CD4-positive, CD25-positive, alpha-beta regulatory T cell (primary cell): Measurements from ENCODE around the gene STK38. TPM values are rescaled to one million over a fixed set of nuclear protein-coding genes. Genes with fewer than 3 reads are reported as not detected.
"Not testable (repeated sequence)": the region's sequence is repeated elsewhere in the genome, so short reads cannot be mapped to it uniquely, and the experiment has no call there.

ENCODE experiments used
- ATAC-seq, 2 donors: fragments of 150-1000 bp; cut with Tn5 transposase; one replicate each; pipeline ENCODE4 v1.10.0; 2021; ENCODE audit warnings: low read depth in 2 of 2, moderate number of reproducible peaks in 2 of 2, moderate library complexity in 1 of 2
- DNase-seq, 3 donors: peaks; one replicate each; pipeline versions ENCODE4 v3.0.0 to v3.0.0-alpha.2; 2012 to 2022; ENCODE audit warnings: mixed read lengths in 1 of 3
- H3K27ac ChIP-seq: one replicate; pipeline ENCODE4 v1.7.0; 2013; ENCODE audit warnings: mild to moderate bottlenecking, low read length; ENCODE audit not compliant: insufficient read depth, poor library complexity, severe bottlenecking
- H3K27me3 ChIP-seq: one replicate; pipeline ENCODE4 v1.7.0; 2013; ENCODE audit warnings: low read length; ENCODE audit not compliant: control insufficient read depth, insufficient read depth
- H3K36me3 ChIP-seq: one replicate; pipeline ENCODE4 v1.7.0; 2013; ENCODE audit warnings: mild to moderate bottlenecking, low read length, moderate library complexity; ENCODE audit not compliant: control insufficient read depth, insufficient read depth
- H3K4me1 ChIP-seq: 2 replicates; pipeline ENCODE4 v1.7.0; 2013; ENCODE audit warnings: mild to moderate bottlenecking, low read length; ENCODE audit not compliant: insufficient read depth, control insufficient read depth, poor library complexity, severe bottlenecking
- H3K4me3 ChIP-seq: one replicate; pipeline ENCODE4 v1.7.0; 2013; ENCODE audit warnings: low read depth, mild to moderate bottlenecking, low read length, moderate library complexity
- H3K9me3 ChIP-seq, 2 experiments: 1 replicate in 1 of 2; 2 replicates in 1 of 2; pipeline ENCODE4 v1.7.0; 2013; ENCODE audit warnings: low read length in 2 of 2, mild to moderate bottlenecking in 1 of 2, moderate library complexity in 1 of 2; ENCODE audit not compliant: control insufficient read depth in 2 of 2
- H3K27ac Mint-ChIP-seq, 3 donors: one replicate each; pipeline ENCODE4 v1.8.0; 2020 to 2022; ENCODE audit warnings: mild to moderate bottlenecking in 3 of 3, mixed read lengths in 3 of 3, moderate library complexity in 2 of 3
- H3K27me3 Mint-ChIP-seq: one replicate; pipeline ENCODE4 v1.8.0; 2022; ENCODE audit warnings: mild to moderate bottlenecking, mixed read lengths
- H3K36me3 Mint-ChIP-seq: one replicate; pipeline ENCODE4 v1.8.0; 2020; ENCODE audit warnings: mixed read lengths
- H3K4me1 Mint-ChIP-seq, 4 donors: one replicate each; pipeline ENCODE4 v1.8.0; 2020 to 2022; ENCODE audit warnings: mixed read lengths in 4 of 4, mild to moderate bottlenecking in 1 of 4
- H3K4me3 Mint-ChIP-seq, 4 donors: one replicate each; pipeline ENCODE4 v1.8.0; 2020 to 2022; ENCODE audit warnings: mild to moderate bottlenecking in 4 of 4, mixed read lengths in 4 of 4, moderate library complexity in 3 of 4
- H3K9me3 Mint-ChIP-seq, 7 donors: one replicate each; pipeline ENCODE4 v1.8.0; 2020 to 2022; ENCODE audit warnings: mixed read lengths in 7 of 7, mild to moderate bottlenecking in 3 of 7, moderate library complexity in 2 of 7
- polyA plus RNA-seq, 4 donors: library from polyadenylated mRNA; unstranded; fragments of 300-500 nt; fragmentation: Illumina TruSeq; gene quantifications; one replicate each; pipeline ENCODE4 v1.2.3, GENCODE V29; 2021
- total RNA-seq: library from RNA; stranded (reverse); gene quantifications from one replicate; pipeline ENCODE4 v1.2.3, GENCODE V29; 2022

Gene STK38
- total and polyA plus RNA-seq, 5 donors from 2014 or later = 92.8 to 126 (median 106) TPM

DNA sequence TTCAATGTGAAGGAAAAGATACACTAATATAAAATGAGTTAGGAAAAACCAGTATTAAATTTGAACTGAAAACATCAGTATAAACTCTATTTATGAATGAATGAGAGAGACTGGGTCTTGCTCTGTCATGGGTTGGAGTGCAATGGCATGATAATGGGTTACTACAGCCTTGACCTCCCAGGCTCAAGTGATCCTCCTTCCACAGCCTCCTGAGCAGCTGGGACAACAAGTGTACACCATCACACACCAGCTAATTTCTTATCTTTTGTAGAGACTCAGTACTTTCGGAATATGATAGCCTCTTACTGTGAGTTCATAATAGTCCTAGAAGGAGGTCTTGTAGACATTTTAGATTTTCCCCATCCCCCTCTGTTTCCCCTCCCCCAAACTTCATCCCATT lies 83.0 kb downstream of the STK38 start:
- no peaks in the 10 kb centered on the region for H3K36me3 ChIP-seq
- Mint-ChIP-seq H3K36me3 (peaks cover 11% of the 10 kb centered on the region), H3K27ac (peak overlapping the region in 2 of 3 donors; percentile 1 to 7), H3K4me3 (no peak overlapping the region), H3K9me3 (peaks cover 0 to under 1% (median 0%) of the 10 kb centered on the region in 7 donors), H3K4me1 (peaks cover 37 to 62% (median 46%) of the 10 kb centered on the region in 4 donors), H3K27me3 (no peaks in the 10 kb centered on the region)
- H3K27ac ChIP-seq = no peak overlapping the region
- H3K27me3 ChIP-seq = no peaks in the 10 kb centered on the region
- no peak overlapping the region for H3K4me3 ChIP-seq
- DNase-seq = no peak
- ATAC-seq = no peak
- no peaks in the 10 kb centered on the region for H3K9me3 ChIP-seq
- no peaks in the 10 kb centered on the region for H3K4me1 ChIP-seq

DNA sequence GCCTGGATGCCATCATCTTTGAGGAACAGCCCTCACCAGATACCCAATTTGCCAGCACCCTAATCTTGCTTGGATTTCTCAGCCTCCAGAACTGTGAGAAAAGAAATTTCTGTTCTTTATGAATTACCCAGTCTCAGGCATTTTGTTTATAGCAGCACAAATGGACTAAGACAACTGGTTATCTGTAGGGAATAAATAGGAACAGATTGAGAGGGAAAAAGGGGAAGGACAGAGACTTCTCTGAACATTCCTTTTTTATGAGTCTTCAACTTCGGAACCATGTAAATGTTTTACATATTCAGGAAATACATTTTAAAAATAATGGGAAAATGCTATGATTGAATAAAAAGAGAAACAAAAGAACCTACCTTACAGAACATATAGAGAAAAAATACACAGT lies 83.6 kb downstream of the STK38 start:
- Mint-ChIP-seq H3K36me3 (peaks cover 8% of the 10 kb centered on the region), H3K27ac (no peak overlapping the region), H3K9me3 (no peaks in the 10 kb centered on the region), H3K27me3 (no peaks in the 10 kb centered on the region), H3K4me3 (no peak overlapping the region), H3K4me1 (peaks cover 34 to 59% (median 43%) of the 10 kb centered on the region in 4 donors)
- ATAC-seq = no peak
- H3K27me3 ChIP-seq = no peaks in the 10 kb centered on the region
- no peaks in the 10 kb centered on the region for H3K4me1 ChIP-seq
- DNase-seq = no peak
- no peaks in the 10 kb centered on the region for H3K36me3 ChIP-seq
- H3K4me3 ChIP-seq = no peak overlapping the region
- no peaks in the 10 kb centered on the region for H3K9me3 ChIP-seq
- no peak overlapping the region for H3K27ac ChIP-seq

DNA sequence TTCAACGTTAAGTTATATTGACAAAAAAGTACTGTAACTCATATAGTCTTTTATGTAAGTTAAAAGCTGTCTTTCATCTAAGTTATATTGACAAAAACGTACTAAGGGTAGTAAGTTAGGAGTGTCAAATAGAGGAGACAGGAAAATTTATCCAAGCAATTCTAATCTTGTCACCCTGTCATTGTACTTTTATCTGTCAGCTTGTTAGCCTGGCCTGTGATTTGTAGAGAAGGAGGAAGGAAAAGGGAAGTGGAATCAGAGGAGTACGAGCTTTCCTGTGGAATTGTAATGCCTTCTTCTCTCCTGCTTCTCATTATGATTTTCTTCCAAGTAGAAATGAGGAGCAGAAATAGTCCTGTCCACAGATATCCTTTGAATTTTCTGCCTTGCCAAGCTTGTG lies 85.6 kb downstream of the STK38 start:
- Histone ChIP-seq H3K36me3 (no peaks in the 10 kb centered on the region), H3K9me3 (no peaks in the 10 kb centered on the region), H3K27me3 (no peaks in the 10 kb centered on the region), H3K4me3 (no peak overlapping the region), H3K4me1 (no peaks in the 10 kb centered on the region), H3K27ac (no peak overlapping the region)
- no peaks in the 10 kb centered on the region for H3K9me3 Mint-ChIP-seq
- H3K27me3 Mint-ChIP-seq = no peaks in the 10 kb centered on the region
- ATAC-seq = no peak
- H3K4me3 Mint-ChIP-seq = no peak overlapping the region
- H3K27ac Mint-ChIP-seq = no peak overlapping the region
- DNase-seq = no peak
- peaks cover 12% of the 10 kb centered on the region for H3K36me3 Mint-ChIP-seq
- H3K4me1 Mint-ChIP-seq = peaks cover 36 to 71% (median 48%) of the 10 kb centered on the region in 4 donors

DNA sequence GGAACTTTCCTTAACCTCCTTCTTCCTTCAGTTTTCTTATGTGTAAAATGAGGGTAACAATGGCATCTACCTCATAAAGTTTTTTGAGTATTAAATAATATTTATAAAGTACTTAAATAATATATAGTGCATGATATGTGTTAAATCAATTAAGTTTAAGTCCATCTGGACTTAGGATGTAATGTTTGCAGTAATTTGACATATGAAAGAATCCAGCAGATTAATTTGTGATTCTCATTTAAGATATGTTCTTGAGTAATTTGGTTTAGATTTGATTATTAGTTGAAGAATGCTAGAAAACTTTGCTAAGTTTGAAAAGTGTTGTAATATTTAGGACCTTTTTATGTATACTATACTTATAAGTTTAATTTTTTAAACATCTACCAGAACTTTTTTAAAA lies 86.4 kb downstream of the STK38 start:
- H3K9me3 Mint-ChIP-seq = no peaks in the 10 kb centered on the region
- peaks cover 34 to 71% (median 48%) of the 10 kb centered on the region in 4 donors for H3K4me1 Mint-ChIP-seq

DNA sequence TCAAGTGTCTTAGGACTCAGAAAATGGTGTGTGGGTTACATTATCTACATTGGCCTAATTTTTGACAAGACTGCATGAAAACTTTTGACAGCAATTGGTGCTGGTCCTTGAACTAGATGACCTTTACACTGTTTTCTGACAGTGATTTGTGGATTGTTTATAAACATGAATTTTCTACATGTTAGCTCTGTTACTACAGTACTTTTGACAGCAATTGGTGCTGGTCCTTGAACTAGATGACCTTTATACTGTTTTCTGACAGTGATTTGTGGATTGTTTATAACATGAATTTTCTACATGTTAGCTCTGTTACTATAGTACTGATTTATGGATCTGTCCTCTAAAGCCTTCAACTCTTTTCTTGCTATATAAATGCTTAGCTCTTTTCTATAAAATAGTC lies 87.8 kb downstream of the STK38 start:
- Mint-ChIP-seq H3K4me3 (no peak overlapping the region), H3K36me3 (peaks cover 14% of the 10 kb centered on the region), H3K4me1 (peaks cover 30 to 70% (median 45%) of the 10 kb centered on the region in 4 donors), H3K9me3 (no peaks in the 10 kb centered on the region), H3K27ac (no peak overlapping the region), H3K27me3 (no peaks in the 10 kb centered on the region)
- Histone ChIP-seq H3K27me3 (no peaks in the 10 kb centered on the region), H3K4me3 (no peak overlapping the region), H3K36me3 (no peaks in the 10 kb centered on the region), H3K9me3 (no peaks in the 10 kb centered on the region), H3K4me1 (no peaks in the 10 kb centered on the region), H3K27ac (no peak overlapping the region)
- DNase-seq = no peak
- ATAC-seq = no peak

More for the DNA sequence above, 86.4 kb downstream of the STK38 start:
- DNase-seq (no peak), ATAC-seq (no peak)
- Mint-ChIP-seq H3K4me3 (no peak overlapping the region), H3K36me3 (peaks cover 10% of the 10 kb centered on the region), H3K27ac (no peak overlapping the region), H3K27me3 (no peaks in the 10 kb centered on the region)
- no peak overlapping the region for H3K27ac ChIP-seq
- no peaks in the 10 kb centered on the region for H3K27me3 ChIP-seq
- no peak overlapping the region for H3K4me3 ChIP-seq
- no peaks in the 10 kb centered on the region for H3K36me3 ChIP-seq
- no peaks in the 10 kb centered on the region for H3K9me3 ChIP-seq
- H3K4me1 ChIP-seq = no peaks in the 10 kb centered on the region

DNA sequence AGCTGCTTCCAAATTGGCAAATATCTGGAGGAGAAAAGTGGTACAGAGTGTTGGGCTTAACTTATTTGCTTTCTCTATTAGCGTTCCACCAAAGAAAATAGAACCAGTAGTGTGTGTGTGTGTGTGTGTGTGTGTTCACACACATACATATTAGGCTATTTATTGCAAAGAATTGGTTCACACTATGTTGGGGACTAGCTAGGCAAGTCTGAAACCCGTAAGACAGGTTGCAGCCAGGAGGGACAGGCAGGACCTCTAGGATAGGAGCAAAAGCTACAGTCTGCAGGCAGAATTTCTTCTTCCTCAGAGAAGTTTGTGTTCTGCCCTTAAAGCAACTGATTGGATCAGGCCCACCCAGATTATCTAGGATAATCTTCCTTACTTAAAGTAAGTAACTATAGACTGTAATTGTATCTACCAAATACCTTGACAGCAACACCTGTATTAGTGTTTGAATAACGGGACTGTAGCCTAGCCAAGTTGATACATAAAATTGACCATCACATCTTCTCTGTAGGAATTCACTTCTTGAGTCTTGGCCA lies 91.7 kb downstream of the STK38 start:
- H3K27ac Mint-ChIP-seq = peak overlapping the region in 1 of 3 donors; percentile 25
- peaks cover 7% of the 10 kb centered on the region for H3K36me3 ChIP-seq
- H3K4me3 Mint-ChIP-seq = no peak overlapping the region
- H3K36me3 Mint-ChIP-seq = peaks cover 25% of the 10 kb centered on the region
- H3K4me1 ChIP-seq = peaks cover 3% of the 10 kb centered on the region
- no peak overlapping the region for H3K4me3 ChIP-seq
- no peaks in the 10 kb centered on the region for H3K9me3 Mint-ChIP-seq
- peaks cover 10 to 52% (median 33%) of the 10 kb centered on the region in 4 donors for H3K4me1 Mint-ChIP-seq
- no peaks in the 10 kb centered on the region for H3K27me3 ChIP-seq
- no peaks in the 10 kb centered on the region for H3K27me3 Mint-ChIP-seq
- H3K27ac ChIP-seq = no peak overlapping the region
- DNase-seq (no peak), ATAC-seq (no peak)
- H3K9me3 ChIP-seq = no peaks in the 10 kb centered on the region

DNA sequence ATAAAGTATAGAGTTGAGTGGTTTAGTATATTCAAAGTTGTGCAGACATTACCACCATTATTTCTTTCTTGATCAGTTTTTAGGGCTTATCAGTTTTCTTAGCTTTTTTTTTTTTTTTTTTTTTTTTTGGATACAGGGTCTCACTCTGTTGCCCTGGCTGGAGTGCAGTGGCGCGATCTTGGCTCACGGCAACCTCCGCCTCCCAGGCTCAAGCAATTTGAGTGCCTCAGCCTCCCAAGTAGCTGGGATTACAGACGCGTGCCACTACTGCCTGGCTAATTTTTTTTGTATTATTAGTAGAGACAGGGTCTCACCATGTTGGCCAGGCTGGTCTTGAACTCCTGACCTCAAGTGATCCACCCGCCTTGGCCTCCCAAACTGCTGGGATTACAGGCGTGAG lies 94.4 kb downstream of the STK38 start:
- not testable (repeated sequence) for H3K4me1 ChIP-seq, H3K27ac ChIP-seq, H3K27me3 ChIP-seq, H3K27ac Mint-ChIP-seq, H3K36me3 ChIP-seq, H3K27me3 Mint-ChIP-seq, H3K9me3 ChIP-seq, DNase-seq, H3K4me3 Mint-ChIP-seq, ATAC-seq, H3K4me3 ChIP-seq, H3K9me3 Mint-ChIP-seq
- peaks cover 8 to 64% (median 31%) of the 10 kb centered on the region in 4 donors for H3K4me1 Mint-ChIP-seq
- H3K36me3 Mint-ChIP-seq = peaks cover 38% of the 10 kb centered on the region

DNA sequence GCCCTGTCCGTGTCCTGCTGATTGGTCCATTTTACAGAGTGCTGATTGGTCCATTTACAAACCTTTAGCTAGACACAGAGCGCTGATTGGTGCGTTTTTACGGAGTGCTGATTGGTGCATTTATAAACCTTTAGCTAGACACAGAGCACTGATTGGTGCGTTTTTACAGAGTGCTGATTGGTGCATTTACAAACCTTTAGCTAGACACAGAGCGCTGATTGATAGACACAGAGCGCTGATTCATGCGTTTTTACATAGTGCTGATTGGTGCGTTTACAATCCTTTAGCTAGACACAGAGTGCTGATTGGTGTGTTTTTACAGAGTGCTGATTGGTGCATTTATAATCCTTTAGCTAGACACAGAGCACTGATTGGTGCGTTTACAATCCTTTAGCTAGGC lies 98.1 kb downstream of the STK38 start:
- Mint-ChIP-seq H3K4me3 (peak overlapping the region in 1 of 4 donors; percentile 25), H3K36me3 (peaks cover 28% of the 10 kb centered on the region), H3K4me1 (peaks cover 22 to 68% (median 43%) of the 10 kb centered on the region in 4 donors), H3K27ac (peak overlapping the region in 1 of 3 donors; percentile 67)
- not testable (repeated sequence) for H3K4me3 ChIP-seq, ATAC-seq, H3K27me3 Mint-ChIP-seq, H3K36me3 ChIP-seq, DNase-seq, H3K9me3 Mint-ChIP-seq, H3K27ac ChIP-seq, H3K27me3 ChIP-seq, H3K9me3 ChIP-seq
- H3K4me1 ChIP-seq = peaks cover 35% of the 10 kb centered on the region
